ENCODE measurements around the gene PAM.

DNA sequence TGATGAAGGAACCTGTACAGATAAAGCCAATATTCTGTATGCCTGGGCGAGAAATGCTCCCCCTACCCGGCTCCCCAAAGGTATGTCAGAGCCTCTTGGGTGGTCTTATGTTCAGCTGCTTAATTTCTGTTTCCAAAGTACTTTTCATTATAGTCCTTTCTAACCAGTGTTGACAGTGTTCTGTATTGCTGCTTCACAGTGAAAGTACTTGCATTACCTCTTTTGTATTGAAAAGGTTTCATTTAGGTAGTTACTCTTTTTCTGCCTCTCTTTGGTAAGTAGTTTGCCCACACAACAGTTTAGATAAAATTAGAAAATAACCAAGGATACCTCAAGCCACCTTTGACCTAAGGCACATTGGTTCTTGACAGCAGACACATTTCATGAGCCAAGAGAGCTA, 169.9 kb downstream of the PAM start:
- TF ChIP-seq EZH2 (IDR thresholded peaks at IDR 0.05) = no peak
- no peak for TF ChIP-seq POLR2AphosphoS5 (IDR thresholded peaks at IDR 0.05; ENCODE audit: borderline replicate concordance, low read depth, low read length)
- no peak for TF ChIP-seq FOXP2 (optimal IDR thresholded peaks at IDR 0.05; ENCODE audit: control extremely low read depth, extremely low read length, insufficient read depth)
